Progenitor cell of endocrine pancreas (in vitro differentiated cells): ENCODE data around the gene ZNF468. TPM values are rescaled to one million over a fixed set of nuclear protein-coding genes. Genes with fewer than 3 reads are reported as not detected.
A peak's percentile ranks its signal among the peaks of the same experiment; 100 is the strongest.
"Not testable (repeated sequence)": the region's sequence is repeated elsewhere in the genome, so short reads cannot be mapped to it uniquely, and the experiment has no call there.

Experiments
- DNase-seq: peaks from one replicate; pipeline ENCODE4 v3.0.0; 2021; ENCODE audit warnings: low spot score; ENCODE audit not compliant: unreplicated experiment
- H3K27ac Mint-ChIP-seq: 2 replicates; pipeline ENCODE4 v1.8.0; 2021; ENCODE audit warnings: mild to moderate bottlenecking, moderate library complexity, mixed read lengths
- H3K27me3 Mint-ChIP-seq: 2 replicates; pipeline ENCODE4 v1.8.0; 2021; ENCODE audit warnings: mixed read lengths
- H3K36me3 Mint-ChIP-seq: 2 replicates; pipeline ENCODE4 v1.8.0; 2022; ENCODE audit warnings: mixed read lengths; ENCODE audit not compliant: insufficient read depth
- H3K4me1 Mint-ChIP-seq: 2 replicates; pipeline ENCODE4 v1.8.0; 2021; ENCODE audit warnings: low read depth, mixed read lengths
- H3K4me3 Mint-ChIP-seq: 2 replicates; pipeline ENCODE4 v1.8.0; 2021; ENCODE audit warnings: low read depth, mild to moderate bottlenecking, moderate library complexity, mixed read lengths
- H3K9me3 Mint-ChIP-seq: 2 replicates; pipeline ENCODE4 v1.8.0; 2021; ENCODE audit warnings: low read depth, mixed read lengths
- CTCF ChIP-seq: fragments of 200-600 bp; sonication (generic); IDR thresholded peaks from one replicate; pipeline ENCODE4 v1.5.0; 2021; ENCODE audit warnings: antibody characterized with exemption, mild to moderate bottlenecking; ENCODE audit not compliant: unreplicated experiment
- total RNA-seq: library from RNA; stranded (reverse); gene quantifications from 2 replicates; pipeline ENCODE4 v1.2.1, GENCODE V29; 2021

Gene ZNF468
- total RNA-seq, 1 donor from 2014 or later: 38.8 TPM

DNA sequence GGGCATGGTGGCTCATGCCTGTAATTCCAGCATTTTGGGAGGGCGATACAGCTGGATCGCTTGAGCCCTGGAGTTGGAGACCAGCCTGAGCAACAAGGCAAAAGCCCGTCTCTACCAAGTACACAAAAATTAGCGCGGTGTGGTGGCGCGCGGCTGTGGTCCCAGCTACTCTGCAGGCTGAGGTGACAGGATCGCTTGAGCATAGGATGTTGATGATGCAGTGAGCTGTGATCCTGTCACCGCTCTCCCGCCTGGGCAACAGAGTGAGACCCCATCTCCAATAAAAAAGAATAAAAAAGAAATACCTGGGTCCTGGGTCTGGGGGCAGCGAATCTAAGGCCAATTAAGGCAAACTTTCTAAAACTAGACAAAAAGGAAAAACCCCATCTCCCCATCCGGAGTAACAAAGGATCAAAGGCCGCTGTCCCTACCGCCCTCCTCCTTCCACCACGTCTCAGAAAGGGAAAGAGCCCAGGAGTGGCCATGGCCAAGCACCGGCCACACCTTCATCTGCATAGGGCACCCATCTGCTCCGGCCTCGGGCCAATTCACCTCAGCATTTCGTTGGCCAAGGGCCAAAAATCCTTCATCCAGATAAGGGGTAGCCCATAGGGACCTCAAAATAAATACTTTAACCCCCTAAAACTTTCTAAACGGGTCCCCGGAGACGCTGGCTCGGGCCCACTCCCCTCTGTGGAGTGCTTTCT is 39.2 kb upstream of the ZNF468 start:
- no peak for DNase-seq
- Mint-ChIP-seq H3K4me1 (peaks cover 15% of the 10 kb centered on the region), H3K9me3 (no peaks in the 10 kb centered on the region), H3K4me3 (peak overlapping the region; percentile 89), H3K36me3 (peaks cover 10% of the 10 kb centered on the region), H3K27me3 (no peaks in the 10 kb centered on the region), H3K27ac (peak overlapping the region; percentile 98)
- no peak for TF ChIP-seq CTCF

- no peak for DNase-seq
- H3K9me3 Mint-ChIP-seq: no peaks in the 10 kb centered on the region
- H3K27me3 Mint-ChIP-seq: no peaks in the 10 kb centered on the region
- no peak overlapping the region for H3K4me3 Mint-ChIP-seq
- peaks cover 33% of the 10 kb centered on the region for H3K36me3 Mint-ChIP-seq
- peak overlapping the region; percentile 54 for H3K27ac Mint-ChIP-seq
- TF ChIP-seq CTCF: no peak
- H3K4me1 Mint-ChIP-seq: peaks cover 6% of the 10 kb centered on the region
Observed at GRCh38 chr19:52891336-52891735, 33.9 kb upstream of the ZNF468 start.

GRCh38 chr19:52889931-52890330 is 32.5 kb upstream of the ZNF468 start:
- Mint-ChIP-seq H3K4me1 (peaks cover 6% of the 10 kb centered on the region), H3K36me3 (peaks cover 36% of the 10 kb centered on the region), H3K9me3 (no peaks in the 10 kb centered on the region), H3K27me3 (no peaks in the 10 kb centered on the region), H3K4me3 (no peak overlapping the region), H3K27ac (no peak overlapping the region)
- no peak for DNase-seq
- TF ChIP-seq CTCF: no peak

DNA sequence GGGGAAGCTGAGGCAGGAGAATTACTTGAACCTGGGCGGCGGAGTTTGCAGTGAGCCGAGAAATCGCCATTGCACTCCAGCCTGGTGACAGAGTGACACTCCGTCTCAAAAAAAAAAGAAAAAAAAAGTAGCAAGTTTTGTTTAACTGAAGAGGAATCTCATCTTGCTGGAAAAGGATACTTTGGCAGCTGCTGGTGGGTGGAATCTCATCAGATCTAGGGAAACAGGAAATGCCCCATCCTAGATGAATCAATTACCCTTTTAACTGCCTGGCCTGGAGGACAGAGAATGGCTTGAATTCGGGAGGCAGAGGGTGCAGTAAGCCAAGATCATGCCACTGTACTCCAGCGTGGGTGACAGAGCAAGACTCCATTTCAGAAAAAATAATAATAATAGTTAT is 31.7 kb upstream of the ZNF468 start:
- no peak for TF ChIP-seq CTCF
- no peak overlapping the region for H3K27ac Mint-ChIP-seq
- no peak for DNase-seq
- peaks cover 43% of the 10 kb centered on the region for H3K36me3 Mint-ChIP-seq
- H3K9me3 Mint-ChIP-seq: no peaks in the 10 kb centered on the region
- no peak overlapping the region for H3K4me3 Mint-ChIP-seq
- peaks cover 3% of the 10 kb centered on the region for H3K4me1 Mint-ChIP-seq
- no peaks in the 10 kb centered on the region for H3K27me3 Mint-ChIP-seq

GRCh38 chr19:52880895-52881389 is 23.5 kb upstream of the ZNF468 start:
- no peak for TF ChIP-seq CTCF
- H3K27me3 Mint-ChIP-seq: no peaks in the 10 kb centered on the region
- no peak for DNase-seq
- no peaks in the 10 kb centered on the region for H3K4me1 Mint-ChIP-seq
- H3K9me3 Mint-ChIP-seq: peaks cover 13% of the 10 kb centered on the region
- H3K4me3 Mint-ChIP-seq: no peak overlapping the region
- no peak overlapping the region for H3K27ac Mint-ChIP-seq
- H3K36me3 Mint-ChIP-seq: peaks cover 63% of the 10 kb centered on the region

- not testable (repeated sequence) for H3K36me3 Mint-ChIP-seq, H3K9me3 Mint-ChIP-seq, DNase-seq, H3K27me3 Mint-ChIP-seq, H3K4me3 Mint-ChIP-seq
- Mint-ChIP-seq H3K27ac (peak overlapping the region; percentile 78), H3K4me1 (peaks cover 13% of the 10 kb centered on the region)
Observed at GRCh38 chr19:52872996-52873395, 15.6 kb upstream of the ZNF468 start.
